K562 (cell line): ENCODE measurements around the gene HAGHL.

Experiments
- ESRRA ChIP-seq: fragments of 450-650 bp; IDR thresholded peaks from 2 replicates; pipeline ENCODE4 v1.6.1; 2014; ENCODE audit warnings: low read depth, mild to moderate bottlenecking, moderate library complexity, borderline replicate concordance
- U2AF2 ChIP-seq: fragments of 200-400 bp; formaldehyde crosslinking; optimal IDR thresholded peaks from 2 replicates; pipeline ENCODE3; 2017; ENCODE audit warnings: low read depth, mild to moderate bottlenecking, low read length
- TF ChIP-seq, protein P1 (sequence below), 2 experiments: fragments of 450-650 bp; IDR thresholded peaks; 2 replicates each; pipeline ENCODE4 v1.6.1; 2016; ENCODE audit warnings: mild to moderate bottlenecking in 2 of 2, borderline replicate concordance in 1 of 2, low read depth in 1 of 2, moderate library complexity in 1 of 2

DNA sequence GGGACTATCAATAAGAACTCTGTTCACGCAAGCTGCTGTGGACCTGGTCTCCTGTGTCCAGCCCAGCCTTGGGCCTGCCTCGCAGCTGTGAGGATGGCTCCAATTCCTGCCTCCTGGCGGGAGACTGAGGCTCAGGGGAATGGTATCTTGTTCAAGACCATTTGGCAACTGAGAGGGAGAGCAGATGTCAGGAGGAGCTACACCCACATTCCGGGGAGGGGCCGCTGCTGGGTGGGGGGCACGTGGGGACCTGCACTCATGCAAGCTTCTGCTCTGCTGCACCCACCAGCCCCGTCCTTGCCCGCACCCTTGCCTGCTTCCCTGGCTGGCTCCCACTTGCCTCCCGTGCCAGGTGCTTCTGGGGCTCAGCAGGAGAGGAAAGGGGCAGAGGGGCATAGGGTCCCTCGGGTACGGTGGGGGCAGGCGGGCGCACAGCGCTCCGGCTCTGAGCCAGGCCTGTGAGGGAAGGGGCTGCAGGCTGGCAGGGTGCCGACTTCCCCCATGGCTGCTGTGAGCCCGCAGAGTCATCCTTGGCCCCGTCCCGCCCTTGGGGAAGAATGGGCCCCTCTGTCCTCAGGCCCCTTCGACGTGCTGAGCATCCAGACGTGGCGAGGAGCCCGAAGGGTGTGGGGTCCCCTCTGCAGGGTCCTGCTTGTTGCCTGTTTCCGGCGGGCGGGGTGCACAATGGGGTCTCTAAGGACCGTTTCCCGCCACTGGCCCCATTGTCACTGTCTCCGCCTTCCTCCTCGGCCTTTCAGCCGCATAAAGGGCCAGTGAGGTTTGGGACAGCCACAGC is 9.3 kb upstream of the HAGHL start:
- TF ChIP-seq U2AF2 (no peak), ESRRA (no peak)
- TF ChIP-seq, protein P1, sequence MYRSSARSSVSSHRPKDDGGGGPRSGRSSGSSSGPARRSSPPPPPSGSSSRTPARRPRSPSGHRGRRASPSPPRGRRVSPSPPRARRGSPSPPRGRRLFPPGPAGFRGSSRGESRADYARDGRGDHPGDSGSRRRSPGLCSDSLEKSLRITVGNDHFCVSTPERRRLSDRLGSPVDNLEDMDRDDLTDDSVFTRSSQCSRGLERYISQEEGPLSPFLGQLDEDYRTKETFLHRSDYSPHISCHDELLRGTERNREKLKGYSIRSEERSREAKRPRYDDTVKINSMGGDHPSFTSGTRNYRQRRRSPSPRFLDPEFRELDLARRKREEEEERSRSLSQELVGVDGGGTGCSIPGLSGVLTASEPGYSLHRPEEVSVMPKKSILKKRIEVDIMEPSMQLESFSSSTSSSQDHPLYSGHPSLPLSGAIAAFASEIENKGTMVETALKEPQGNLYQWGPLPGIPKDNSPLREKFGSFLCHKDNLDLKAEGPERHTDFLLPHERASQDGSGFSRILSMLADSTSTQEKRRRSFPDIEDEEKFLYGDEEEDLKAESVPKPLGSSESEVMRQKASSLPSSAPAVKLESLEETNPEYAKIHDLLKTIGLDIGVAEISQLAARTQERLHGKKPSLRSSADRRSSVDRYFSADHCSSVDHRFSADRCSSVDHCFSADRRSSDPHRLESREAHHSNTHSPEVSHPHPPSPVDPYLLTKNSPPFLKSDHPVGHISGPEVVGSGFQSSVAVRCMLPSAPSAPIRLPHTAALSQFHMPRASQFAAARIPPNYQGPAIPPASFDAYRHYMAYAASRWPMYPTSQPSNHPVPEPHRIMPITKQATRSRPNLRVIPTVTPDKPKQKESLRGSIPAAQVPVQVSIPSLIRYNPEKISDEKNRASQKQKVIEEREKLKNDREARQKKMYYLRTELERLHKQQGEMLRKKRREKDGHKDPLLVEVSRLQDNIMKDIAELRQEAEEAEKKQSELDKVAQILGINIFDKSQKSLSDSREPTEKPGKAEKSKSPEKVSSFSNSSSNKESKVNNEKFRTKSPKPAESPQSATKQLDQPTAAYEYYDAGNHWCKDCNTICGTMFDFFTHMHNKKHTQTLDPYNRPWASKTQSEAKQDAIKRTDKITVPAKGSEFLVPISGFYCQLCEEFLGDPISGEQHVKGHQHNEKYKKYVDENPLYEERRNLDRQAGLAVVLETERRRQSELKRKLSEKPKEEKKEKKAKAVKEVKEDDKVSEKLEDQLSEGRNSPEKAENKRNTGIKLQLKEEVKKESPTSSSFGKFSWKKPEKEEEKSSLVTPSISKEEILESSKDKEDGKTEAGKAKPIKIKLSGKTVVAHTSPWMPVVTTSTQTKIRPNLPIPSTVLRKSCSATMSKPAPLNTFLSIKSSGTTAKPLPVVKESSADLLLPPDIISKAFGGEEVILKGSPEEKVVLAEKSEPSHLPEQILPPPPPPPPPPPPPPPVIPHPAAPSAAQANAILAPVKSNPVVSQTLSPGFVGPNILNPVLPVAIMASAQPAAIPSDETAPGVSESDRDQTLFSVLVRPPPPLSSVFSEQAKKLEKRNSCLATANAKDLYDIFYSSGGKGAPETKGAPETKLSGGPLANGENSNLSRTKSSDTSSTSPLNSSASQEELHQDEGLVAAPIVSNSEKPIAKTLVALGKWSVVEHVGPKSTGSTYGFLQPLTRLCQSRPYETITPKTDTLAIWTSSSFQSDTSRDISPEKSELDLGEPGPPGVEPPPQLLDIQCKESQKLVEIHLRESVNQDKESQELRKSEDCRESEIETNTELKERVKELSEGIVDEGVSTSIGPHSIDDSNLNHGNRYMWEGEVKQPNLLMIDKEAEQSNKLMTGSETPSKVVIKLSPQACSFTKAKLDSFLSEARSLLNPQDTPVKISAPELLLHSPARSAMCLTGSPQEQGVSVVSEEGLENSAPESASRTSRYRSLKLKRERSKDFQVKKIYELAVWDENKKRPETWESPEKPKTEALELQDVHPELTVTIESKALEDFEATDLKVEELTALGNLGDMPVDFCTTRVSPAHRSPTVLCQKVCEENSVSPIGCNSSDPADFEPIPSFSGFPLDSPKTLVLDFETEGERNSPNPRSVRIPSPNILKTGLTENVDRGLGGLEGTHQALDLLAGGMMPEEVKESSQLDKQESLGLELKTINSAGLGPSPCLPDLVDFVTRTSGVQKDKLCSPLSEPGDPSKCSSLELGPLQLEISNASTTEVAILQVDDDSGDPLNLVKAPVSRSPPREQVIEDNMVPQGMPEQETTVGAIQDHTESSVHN (IDR thresholded peaks at IDR 0.05; ENCODE audit: borderline replicate concordance in 1 of 2, low read depth in 1 of 2): no peak
